ENCODE measurements around the gene MRPL37.
"Not testable (repeated sequence)": the region's sequence is repeated elsewhere in the genome, so short reads cannot be mapped to it uniquely, and the experiment has no call there.

The MRPL37 gene

GRCh38 chr1:54227891-54228310 is 27.9 kb downstream of the MRPL37 start:
- peak; percentile 43 for ATAC-seq
- TF ChIP-seq ISL1 (CRISPR knock-in tag; IDR thresholded peaks at IDR 0.05) (no peak), TCF4 (CRISPR knock-in tag; IDR thresholded peaks at IDR 0.05; ENCODE audit: borderline replicate concordance) (peak; percentile 29; the same call in 1 of the 2 replicates)

- no peak for ATAC-seq
- TF ChIP-seq ZC3H10 (CRISPR knock-in tag; IDR thresholded peaks at IDR 0.05): no peak
- no peak for TF ChIP-seq ISL1 (CRISPR knock-in tag; IDR thresholded peaks at IDR 0.05)
- no peak for TF ChIP-seq BACH2 (CRISPR knock-in tag; IDR thresholded peaks at IDR 0.05; ENCODE audit: borderline replicate concordance)
- no peak for TF ChIP-seq TOX (CRISPR knock-in tag; IDR thresholded peaks at IDR 0.05; ENCODE audit: borderline replicate concordance)
- TF ChIP-seq ZFP30 (CRISPR knock-in tag; IDR thresholded peaks at IDR 0.05): no peak
- TF ChIP-seq TSHZ2 (CRISPR knock-in tag; IDR thresholded peaks at IDR 0.05): no peak
Observed at GRCh38 chr1:54228638-54229079, 28.7 kb downstream of the MRPL37 start.

- TF ChIP-seq BACH2 (CRISPR knock-in tag; IDR thresholded peaks at IDR 0.05; ENCODE audit: borderline replicate concordance) (no peak), ZNF70 (CRISPR knock-in tag; IDR thresholded peaks at IDR 0.05) (peak; percentile 74; the same call in 1 of the 2 replicates), CREB5 (CRISPR knock-in tag; IDR thresholded peaks at IDR 0.05; ENCODE audit: low read depth) (no peak), ZNF565 (CRISPR knock-in tag; conservative IDR thresholded peaks at IDR 0.05; ENCODE audit: low read depth) (no peak), TOX (CRISPR knock-in tag; IDR thresholded peaks at IDR 0.05; ENCODE audit: borderline replicate concordance) (no peak), POU6F1 (CRISPR knock-in tag; IDR thresholded peaks at IDR 0.05; ENCODE audit: borderline replicate concordance, low read depth) (no peak), ZFP3 (CRISPR knock-in tag; IDR thresholded peaks at IDR 0.05) (no peak), ZC3H10 (CRISPR knock-in tag; IDR thresholded peaks at IDR 0.05) (no peak)
- ATAC-seq: peak; percentile 44
Observed at GRCh38 chr1:54229281-54229891, 29.4 kb downstream of the MRPL37 start.

- TF ChIP-seq TSHZ2 (CRISPR knock-in tag; IDR thresholded peaks at IDR 0.05) (peak; percentile 65; the same call in 1 of the 2 replicates), CSDC2 (CRISPR knock-in tag; IDR thresholded peaks at IDR 0.05) (no peak), GLIS3 (CRISPR knock-in tag; IDR thresholded peaks at IDR 0.05) (0 out of 2 replicates have a peak, but pooled peaks have one; percentile 33), ISL1 (CRISPR knock-in tag; IDR thresholded peaks at IDR 0.05) (0 out of 2 replicates have a peak, but pooled peaks have one; percentile 7), POU6F1 (CRISPR knock-in tag; IDR thresholded peaks at IDR 0.05; ENCODE audit: borderline replicate concordance, low read depth) (no peak), CREB5 (CRISPR knock-in tag; IDR thresholded peaks at IDR 0.05; ENCODE audit: low read depth) (peak; percentile 71; the same call in 1 of the 2 replicates), TCF4 (CRISPR knock-in tag; IDR thresholded peaks at IDR 0.05; ENCODE audit: borderline replicate concordance) (peak; percentile 75; the same call in 1 of the 2 replicates), OSR1 (CRISPR knock-in tag; IDR thresholded peaks at IDR 0.05) (no peak), PPARA (CRISPR knock-in tag; IDR thresholded peaks at IDR 0.05; ENCODE audit: borderline replicate concordance) (no peak), RARB (CRISPR knock-in tag; IDR thresholded peaks at IDR 0.05) (no peak), ZFP3 (CRISPR knock-in tag; IDR thresholded peaks at IDR 0.05) (peak; percentile 43; the same call in 1 of the 2 replicates), ZNF8 (CRISPR knock-in tag; IDR thresholded peaks at IDR 0.05) (peak; percentile 99), ZNF70 (CRISPR knock-in tag; IDR thresholded peaks at IDR 0.05) (peak; percentile 41; the same call in 1 of the 2 replicates)
- ATAC-seq: no peak
Observed at GRCh38 chr1:54230507-54231339, 30.8 kb downstream of the MRPL37 start.

- not testable (repeated sequence) for ATAC-seq
Observed at GRCh38 chr1:54233196-54233595, 33.2 kb downstream of the MRPL37 start.
